ENCODE results near the gene GPT2. TPM values are rescaled to one million over a fixed set of nuclear protein-coding genes. Genes with fewer than 3 reads are reported as not detected.

The GPT2 gene
- total and polyA plus RNA-seq, 2 donors (not counting 1 experiment from before 2014, with no cell fraction given): 5.8 to 16.3 TPM

GRCh38 chr16:46904471-46904870 is 20.3 kb downstream of the GPT2 start:
- H3K9ac ChIP-seq (ENCODE audit: insufficient read depth, low read length): no peak overlapping the region
- no peaks in the 10 kb centered on the region for H3K79me2 ChIP-seq (ENCODE audit: control insufficient read depth, insufficient read depth, low read length)
- H3K4me3 ChIP-seq (replicated peaks in 1 of 4; ENCODE audit: control extremely low read depth in 1 of 4, insufficient read depth in 1 of 4, low read depth in 3 of 4, low read length in 4 of 4): no peak overlapping the region
- no peak for DNase-seq (ENCODE audit: low read depth in 2 of 2)
- no peaks in the 10 kb centered on the region for H3K9me3 ChIP-seq (ENCODE audit: control insufficient read depth, insufficient read depth, low read depth, low read length)
- H3K27me3 ChIP-seq (ENCODE audit: control insufficient read depth, insufficient read depth, low read length): no peaks in the 10 kb centered on the region
- H2AFZ ChIP-seq (ENCODE audit: low read length): no peak overlapping the region
- H3K36me3 ChIP-seq (ENCODE audit: control insufficient read depth, insufficient read depth, low read length): peaks cover 1% of the 10 kb centered on the region
- H4K20me1 ChIP-seq (ENCODE audit: control insufficient read depth, extremely low read depth, insufficient read depth, low read length): no peaks in the 10 kb centered on the region
- H3K4me1 ChIP-seq (ENCODE audit: control insufficient read depth, extremely low read depth, insufficient read depth, low read length): no peaks in the 10 kb centered on the region
- no peak overlapping the region for H3K4me2 ChIP-seq (ENCODE audit: extremely low read depth, insufficient read depth, low read length)
- H3K27ac ChIP-seq (ENCODE audit: insufficient read depth, low read length): no peak overlapping the region
- no peak for TF ChIP-seq EZH2 (IDR thresholded peaks at IDR 0.05; ENCODE audit: low read length, missing control alignments)
- TF ChIP-seq, protein P1, sequence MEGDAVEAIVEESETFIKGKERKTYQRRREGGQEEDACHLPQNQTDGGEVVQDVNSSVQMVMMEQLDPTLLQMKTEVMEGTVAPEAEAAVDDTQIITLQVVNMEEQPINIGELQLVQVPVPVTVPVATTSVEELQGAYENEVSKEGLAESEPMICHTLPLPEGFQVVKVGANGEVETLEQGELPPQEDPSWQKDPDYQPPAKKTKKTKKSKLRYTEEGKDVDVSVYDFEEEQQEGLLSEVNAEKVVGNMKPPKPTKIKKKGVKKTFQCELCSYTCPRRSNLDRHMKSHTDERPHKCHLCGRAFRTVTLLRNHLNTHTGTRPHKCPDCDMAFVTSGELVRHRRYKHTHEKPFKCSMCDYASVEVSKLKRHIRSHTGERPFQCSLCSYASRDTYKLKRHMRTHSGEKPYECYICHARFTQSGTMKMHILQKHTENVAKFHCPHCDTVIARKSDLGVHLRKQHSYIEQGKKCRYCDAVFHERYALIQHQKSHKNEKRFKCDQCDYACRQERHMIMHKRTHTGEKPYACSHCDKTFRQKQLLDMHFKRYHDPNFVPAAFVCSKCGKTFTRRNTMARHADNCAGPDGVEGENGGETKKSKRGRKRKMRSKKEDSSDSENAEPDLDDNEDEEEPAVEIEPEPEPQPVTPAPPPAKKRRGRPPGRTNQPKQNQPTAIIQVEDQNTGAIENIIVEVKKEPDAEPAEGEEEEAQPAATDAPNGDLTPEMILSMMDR (conservative IDR thresholded peaks at IDR 0.05 in 1 of 2, IDR thresholded peaks at IDR 0.05 in 1 of 2; ENCODE audit: low read depth in 1 of 2, low read length in 2 of 2): no peak

DNA sequence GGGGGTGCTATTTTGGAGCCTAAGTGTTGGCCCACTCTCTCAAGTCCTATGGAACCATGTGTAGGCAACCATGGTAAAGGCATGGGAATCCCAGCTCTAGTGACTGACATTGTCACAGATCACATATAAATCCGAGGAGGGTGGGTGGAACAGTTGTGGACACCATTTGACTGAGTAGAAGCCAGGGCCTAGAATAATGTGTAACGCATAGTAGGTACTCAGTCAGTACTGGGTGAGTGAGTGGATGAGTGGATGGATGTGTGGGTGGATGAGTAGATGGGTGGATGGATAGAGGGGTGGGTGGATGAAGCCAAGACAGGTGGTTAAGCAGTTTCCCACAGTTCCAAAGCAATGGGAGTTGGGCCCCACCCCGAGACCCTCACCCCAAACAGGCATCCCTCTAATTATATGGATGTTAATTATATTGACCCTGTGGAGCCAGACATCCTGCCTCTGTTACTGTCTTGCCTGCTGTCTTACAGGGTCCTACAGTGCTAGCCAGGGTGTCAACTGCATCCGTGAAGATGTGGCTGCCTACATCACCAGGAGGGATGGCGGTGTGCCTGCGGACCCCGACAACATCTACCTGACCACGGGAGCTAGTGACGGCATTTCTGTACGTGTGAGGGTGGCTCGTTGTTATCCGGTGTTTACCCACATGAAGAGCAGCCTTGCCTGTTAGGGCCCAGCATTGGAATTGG is 22.3 kb downstream of the GPT2 start:
- Histone ChIP-seq H3K36me3 (ENCODE audit: control insufficient read depth, insufficient read depth, low read length) (peaks cover 1% of the 10 kb centered on the region), H3K4me1 (ENCODE audit: control insufficient read depth, extremely low read depth, insufficient read depth, low read length) (no peaks in the 10 kb centered on the region), H3K79me2 (ENCODE audit: control insufficient read depth, insufficient read depth, low read length) (no peaks in the 10 kb centered on the region), H2AFZ (ENCODE audit: low read length) (no peak overlapping the region), H3K4me2 (ENCODE audit: extremely low read depth, insufficient read depth, low read length) (no peak overlapping the region), H3K9ac (ENCODE audit: insufficient read depth, low read length) (no peak overlapping the region), H3K27ac (ENCODE audit: insufficient read depth, low read length) (no peak overlapping the region), H3K9me3 (ENCODE audit: control insufficient read depth, insufficient read depth, low read depth, low read length) (no peaks in the 10 kb centered on the region), H3K27me3 (ENCODE audit: control insufficient read depth, insufficient read depth, low read length) (no peaks in the 10 kb centered on the region), H3K4me3 (replicated peaks in 1 of 4; ENCODE audit: control extremely low read depth in 1 of 4, insufficient read depth in 1 of 4, low read depth in 3 of 4, low read length in 4 of 4) (no peak overlapping the region), H4K20me1 (ENCODE audit: control insufficient read depth, extremely low read depth, insufficient read depth, low read length) (no peaks in the 10 kb centered on the region)
- TF ChIP-seq, protein P1 (conservative IDR thresholded peaks at IDR 0.05 in 1 of 2, IDR thresholded peaks at IDR 0.05 in 1 of 2; ENCODE audit: low read depth in 1 of 2, low read length in 2 of 2): no peak
- TF ChIP-seq EZH2 (IDR thresholded peaks at IDR 0.05; ENCODE audit: low read length, missing control alignments): no peak
- DNase-seq (ENCODE audit: low read depth in 2 of 2): no peak

DNA sequence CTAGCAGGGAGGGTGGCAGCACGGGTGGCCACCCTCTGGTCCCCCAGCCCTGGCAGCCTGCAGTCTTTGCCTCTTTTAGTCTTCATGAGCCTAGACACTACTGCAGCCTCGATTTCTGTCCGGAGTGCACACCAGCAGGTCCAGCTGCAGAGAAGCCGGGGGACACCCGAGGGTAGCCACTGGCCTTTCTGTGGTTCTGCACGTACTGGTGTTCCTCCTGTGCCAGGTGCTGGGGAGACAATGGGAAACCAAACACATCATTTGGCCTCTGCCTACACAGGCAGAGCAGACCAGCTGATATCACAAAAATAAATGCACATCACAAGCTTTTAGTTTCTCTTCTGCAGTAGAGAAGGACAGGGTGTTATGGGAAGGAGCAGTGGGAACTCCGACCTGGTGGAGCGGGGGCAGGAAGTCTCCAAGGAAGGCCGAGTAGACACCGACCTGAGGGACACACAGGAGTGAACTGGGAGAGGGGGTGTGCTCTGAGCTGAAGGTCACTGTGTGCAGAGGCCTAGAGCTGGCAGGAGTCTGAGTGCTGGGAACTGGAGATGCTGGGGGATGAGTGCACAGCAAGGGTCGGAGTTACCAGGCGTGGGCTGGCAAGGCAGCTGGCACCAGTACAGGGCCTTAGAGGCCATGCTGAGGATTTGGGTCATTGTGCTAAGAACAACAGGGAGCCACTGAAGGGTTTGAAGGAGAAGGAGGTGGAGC is 23.1 kb downstream of the GPT2 start:
- Histone ChIP-seq H3K9ac (ENCODE audit: insufficient read depth, low read length) (no peak overlapping the region), H3K36me3 (ENCODE audit: control insufficient read depth, insufficient read depth, low read length) (peaks cover 1% of the 10 kb centered on the region), H3K27me3 (ENCODE audit: control insufficient read depth, insufficient read depth, low read length) (no peaks in the 10 kb centered on the region), H3K4me3 (replicated peaks in 1 of 4; ENCODE audit: control extremely low read depth in 1 of 4, insufficient read depth in 1 of 4, low read depth in 3 of 4, low read length in 4 of 4) (no peak overlapping the region), H3K27ac (ENCODE audit: insufficient read depth, low read length) (no peak overlapping the region), H3K4me2 (ENCODE audit: extremely low read depth, insufficient read depth, low read length) (no peak overlapping the region), H3K9me3 (ENCODE audit: control insufficient read depth, insufficient read depth, low read depth, low read length) (no peaks in the 10 kb centered on the region), H3K79me2 (ENCODE audit: control insufficient read depth, insufficient read depth, low read length) (no peaks in the 10 kb centered on the region), H3K4me1 (ENCODE audit: control insufficient read depth, extremely low read depth, insufficient read depth, low read length) (no peaks in the 10 kb centered on the region), H4K20me1 (ENCODE audit: control insufficient read depth, extremely low read depth, insufficient read depth, low read length) (no peaks in the 10 kb centered on the region), H2AFZ (ENCODE audit: low read length) (no peak overlapping the region)
- TF ChIP-seq EZH2 (IDR thresholded peaks at IDR 0.05; ENCODE audit: low read length, missing control alignments): no peak
- TF ChIP-seq, protein P1 (conservative IDR thresholded peaks at IDR 0.05 in 1 of 2, IDR thresholded peaks at IDR 0.05 in 1 of 2; ENCODE audit: low read depth in 1 of 2, low read length in 2 of 2): no peak
- DNase-seq (ENCODE audit: low read depth in 2 of 2): no peak

All from fibroblast of lung (primary cell).